Ovary (tissue), 3 donors: ENCODE results near the gene ZNF850.
"Not testable (repeated sequence)": the region's sequence is repeated elsewhere in the genome, so short reads cannot be mapped to it uniquely, and the experiment has no call there.

ENCODE experiments used
- CTCF ChIP-seq, 3 donors: fragments of 450-650 bp in 2 of 3; fragments of 200-600 bp in 1 of 3; IDR thresholded peaks; one replicate each; pipeline versions ENCODE4 v1.5.1 to v1.8.0; 2016 to 2022; ENCODE audit warnings: antibody characterized with exemption in 3 of 3, mild to moderate bottlenecking in 1 of 3
- POLR2A ChIP-seq: fragments of 450-650 bp; IDR thresholded peaks from one replicate; pipeline ENCODE4 v1.6.1; 2017; ENCODE audit warnings: antibody characterized with exemption, mild to moderate bottlenecking, moderate library complexity
- donor health status: DM: no; HTN: no; CAD: no.

GRCh38 chr19:36791420-36792141, 19.0 kb upstream of the ZNF850 start:
- TF ChIP-seq CTCF (IDR thresholded peaks at IDR 0.05); POLR2A: not testable (repeated sequence)
